HL-60 (cell line): ENCODE measurements around the gene MAP6.

Experiments used
- CTCF ChIP-seq: IDR thresholded peaks from one replicate; pipeline ENCODE4 v1.5.1; 2011; ENCODE audit warnings: low read length, control low read depth, inconsistent platforms; ENCODE audit not compliant: insufficient read depth
- GABPA ChIP-seq: IDR thresholded peaks from 2 replicates; pipeline ENCODE4 v1.6.1; 2012; ENCODE audit warnings: low read depth
- POLR2AphosphoS5 ChIP-seq: IDR thresholded peaks from 2 replicates; pipeline ENCODE4 v1.6.1; 2012; ENCODE audit warnings: low read depth
- REST ChIP-seq: IDR thresholded peaks from 2 replicates; pipeline ENCODE4 v1.6.1; 2012; ENCODE audit warnings: low read depth; ENCODE audit not compliant: insufficient replicate concordance

GRCh38 chr11:75541193-75542087 is 127.4 kb downstream of the MAP6 start:
- TF ChIP-seq POLR2AphosphoS5 (no peak), CTCF (no peak), REST (no peak), GABPA (no peak)
